SK-N-SH (cell line): ENCODE data around the gene NAALADL1.

Source experiments
- GABPA ChIP-seq: IDR thresholded peaks from 2 replicates; pipeline ENCODE4 v1.4.0; 2012; ENCODE audit warnings: low read depth, mild to moderate bottlenecking
- SMC3 ChIP-seq: IDR thresholded peaks from 2 replicates; pipeline ENCODE4 v1.6.1; 2012; ENCODE audit warnings: low read depth, low read length, improper control_type of control experiment
- USF2 ChIP-seq: fragments of 150-350 bp; IDR thresholded peaks from 2 replicates; pipeline ENCODE4 v1.6.1; 2017; ENCODE audit warnings: antibody characterized with exemption, low read length, low read depth, borderline replicate concordance
- ZBTB33 ChIP-seq: IDR thresholded peaks from 2 replicates; pipeline ENCODE4 v1.4.0; 2012; ENCODE audit warnings: low read depth, borderline replicate concordance
- TF ChIP-seq, protein P1 (sequence below): fragments of 200-600 bp; sonication (generic); IDR thresholded peaks from 2 replicates; pipeline ENCODE4 v1.6.1; 2017; ENCODE audit warnings: antibody characterized with exemption, mild to moderate bottlenecking, moderate library complexity

- TF ChIP-seq USF2 (no peak), GABPA (peak; percentile 94), ZBTB33 (0 out of 2 replicates have a peak, but pooled peaks have one; percentile 51), SMC3 (no peak)
- TF ChIP-seq, protein P1, sequence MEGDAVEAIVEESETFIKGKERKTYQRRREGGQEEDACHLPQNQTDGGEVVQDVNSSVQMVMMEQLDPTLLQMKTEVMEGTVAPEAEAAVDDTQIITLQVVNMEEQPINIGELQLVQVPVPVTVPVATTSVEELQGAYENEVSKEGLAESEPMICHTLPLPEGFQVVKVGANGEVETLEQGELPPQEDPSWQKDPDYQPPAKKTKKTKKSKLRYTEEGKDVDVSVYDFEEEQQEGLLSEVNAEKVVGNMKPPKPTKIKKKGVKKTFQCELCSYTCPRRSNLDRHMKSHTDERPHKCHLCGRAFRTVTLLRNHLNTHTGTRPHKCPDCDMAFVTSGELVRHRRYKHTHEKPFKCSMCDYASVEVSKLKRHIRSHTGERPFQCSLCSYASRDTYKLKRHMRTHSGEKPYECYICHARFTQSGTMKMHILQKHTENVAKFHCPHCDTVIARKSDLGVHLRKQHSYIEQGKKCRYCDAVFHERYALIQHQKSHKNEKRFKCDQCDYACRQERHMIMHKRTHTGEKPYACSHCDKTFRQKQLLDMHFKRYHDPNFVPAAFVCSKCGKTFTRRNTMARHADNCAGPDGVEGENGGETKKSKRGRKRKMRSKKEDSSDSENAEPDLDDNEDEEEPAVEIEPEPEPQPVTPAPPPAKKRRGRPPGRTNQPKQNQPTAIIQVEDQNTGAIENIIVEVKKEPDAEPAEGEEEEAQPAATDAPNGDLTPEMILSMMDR, result no peak
Observed at GRCh38 chr11:65095974-65096806, 37.8 kb upstream of the NAALADL1 start, which contains the start of gene VPS51.
